Nephron (organoid): ENCODE measurements around the gene FBXO28.

Experiments
- H3K27ac Mint-ChIP-seq, 3 experiments: 2 replicates each; pipeline ENCODE4 v1.8.0; 2020; ENCODE audit warnings: mixed read lengths in 3 of 3, mild to moderate bottlenecking in 2 of 3, moderate library complexity in 1 of 3
- H3K27me3 Mint-ChIP-seq: 2 replicates; pipeline ENCODE4 v1.8.0; 2021; ENCODE audit warnings: low read depth, mild to moderate bottlenecking, moderate library complexity, mixed read lengths
- H3K36me3 Mint-ChIP-seq: 2 replicates; pipeline ENCODE4 v1.8.0; 2020; ENCODE audit warnings: low read depth, mixed read lengths
- H3K4me1 Mint-ChIP-seq: 2 replicates; pipeline ENCODE4 v1.8.0; 2020; ENCODE audit warnings: mixed read lengths
- H3K4me3 Mint-ChIP-seq, 3 experiments: 2 replicates each; pipeline ENCODE4 v1.8.0; 2020; ENCODE audit warnings: mild to moderate bottlenecking in 3 of 3, mixed read lengths in 3 of 3, moderate library complexity in 2 of 3
- H3K9me3 Mint-ChIP-seq: 2 replicates; pipeline ENCODE4 v1.8.0; 2020; ENCODE audit warnings: mixed read lengths
- TF ChIP-seq, protein P1 (sequence below), 3 experiments: fragments of 200-600 bp; sonication (generic); IDR thresholded peaks; one replicate each; pipeline ENCODE4 v1.5.0; 2021; ENCODE audit warnings: antibody characterized with exemption in 3 of 3; ENCODE audit not compliant: unreplicated experiment in 3 of 3

The FBXO28 gene

DNA sequence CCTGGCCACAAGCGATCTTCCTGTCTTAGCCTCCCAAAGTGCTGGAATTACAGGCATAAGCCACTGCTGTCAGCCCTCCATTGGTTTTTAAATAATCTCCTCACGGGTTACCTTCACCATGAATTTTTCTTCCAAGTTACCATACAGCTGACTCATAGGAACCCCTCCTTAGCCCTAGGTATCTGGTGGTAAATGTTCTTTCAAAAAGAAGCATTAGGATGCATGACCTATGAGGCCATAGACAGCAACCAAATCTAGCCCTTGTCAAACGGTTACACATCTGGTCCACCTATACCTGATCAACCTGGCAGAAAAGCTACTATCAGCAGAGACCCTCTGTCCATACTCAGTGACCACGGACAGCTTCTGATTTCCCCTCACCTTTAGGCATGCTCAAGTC, 56.4 kb downstream of the FBXO28 start:
- TF ChIP-seq, protein P1, sequence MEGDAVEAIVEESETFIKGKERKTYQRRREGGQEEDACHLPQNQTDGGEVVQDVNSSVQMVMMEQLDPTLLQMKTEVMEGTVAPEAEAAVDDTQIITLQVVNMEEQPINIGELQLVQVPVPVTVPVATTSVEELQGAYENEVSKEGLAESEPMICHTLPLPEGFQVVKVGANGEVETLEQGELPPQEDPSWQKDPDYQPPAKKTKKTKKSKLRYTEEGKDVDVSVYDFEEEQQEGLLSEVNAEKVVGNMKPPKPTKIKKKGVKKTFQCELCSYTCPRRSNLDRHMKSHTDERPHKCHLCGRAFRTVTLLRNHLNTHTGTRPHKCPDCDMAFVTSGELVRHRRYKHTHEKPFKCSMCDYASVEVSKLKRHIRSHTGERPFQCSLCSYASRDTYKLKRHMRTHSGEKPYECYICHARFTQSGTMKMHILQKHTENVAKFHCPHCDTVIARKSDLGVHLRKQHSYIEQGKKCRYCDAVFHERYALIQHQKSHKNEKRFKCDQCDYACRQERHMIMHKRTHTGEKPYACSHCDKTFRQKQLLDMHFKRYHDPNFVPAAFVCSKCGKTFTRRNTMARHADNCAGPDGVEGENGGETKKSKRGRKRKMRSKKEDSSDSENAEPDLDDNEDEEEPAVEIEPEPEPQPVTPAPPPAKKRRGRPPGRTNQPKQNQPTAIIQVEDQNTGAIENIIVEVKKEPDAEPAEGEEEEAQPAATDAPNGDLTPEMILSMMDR (IDR thresholded peaks at IDR 0.05; ENCODE audit: unreplicated experiment in 3 of 3), result no peak
- Mint-ChIP-seq H3K9me3 (peaks cover 5% of the 10 kb centered on the region), H3K27ac (no peak overlapping the region), H3K4me3 (no peak overlapping the region), H3K4me1 (peaks cover 6% of the 10 kb centered on the region), H3K27me3 (peaks cover 8% of the 10 kb centered on the region), H3K36me3 (no peaks in the 10 kb centered on the region)

DNA sequence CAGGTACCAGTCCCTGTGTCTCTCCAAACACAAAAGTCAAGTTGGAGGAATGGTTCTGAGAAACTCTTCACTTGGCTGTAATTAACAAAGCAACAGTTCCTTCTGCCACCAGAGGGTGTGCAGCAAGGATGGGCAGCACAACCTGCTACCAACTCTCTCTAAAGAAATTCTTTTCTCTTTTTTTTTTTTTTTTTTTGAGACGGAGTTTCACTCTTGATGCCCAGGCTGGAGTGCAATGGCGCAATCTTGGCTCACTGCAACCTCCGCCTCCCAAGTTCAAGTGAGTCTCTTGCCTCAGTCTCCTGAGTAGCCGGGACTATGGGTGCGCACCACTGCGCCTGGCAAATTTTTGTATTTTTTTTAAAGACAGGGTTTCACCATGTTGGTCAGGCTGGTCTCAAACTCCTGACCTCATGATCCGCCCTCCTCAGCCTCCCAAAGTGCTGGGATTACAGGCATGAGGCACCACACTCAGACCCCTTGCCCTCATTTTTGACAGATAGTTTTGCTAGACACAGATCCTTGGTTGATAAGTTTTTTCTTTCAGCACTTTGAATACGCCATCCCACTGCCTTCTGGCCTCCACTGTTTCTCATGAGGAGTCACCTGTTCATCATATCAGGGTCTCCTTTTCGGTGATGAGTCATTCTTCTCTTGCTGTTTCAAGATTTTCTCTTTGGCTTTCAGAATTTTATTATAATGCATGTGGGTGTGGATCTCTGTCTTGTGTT, 57.0 kb downstream of the FBXO28 start:
- Mint-ChIP-seq H3K27me3 (peaks cover 8% of the 10 kb centered on the region), H3K4me1 (peaks cover 11% of the 10 kb centered on the region), H3K4me3 (no peak overlapping the region), H3K36me3 (no peaks in the 10 kb centered on the region), H3K27ac (no peak overlapping the region), H3K9me3 (peaks cover 5% of the 10 kb centered on the region)
- TF ChIP-seq, protein P1 (IDR thresholded peaks at IDR 0.05; ENCODE audit: unreplicated experiment in 3 of 3), result no peak

DNA sequence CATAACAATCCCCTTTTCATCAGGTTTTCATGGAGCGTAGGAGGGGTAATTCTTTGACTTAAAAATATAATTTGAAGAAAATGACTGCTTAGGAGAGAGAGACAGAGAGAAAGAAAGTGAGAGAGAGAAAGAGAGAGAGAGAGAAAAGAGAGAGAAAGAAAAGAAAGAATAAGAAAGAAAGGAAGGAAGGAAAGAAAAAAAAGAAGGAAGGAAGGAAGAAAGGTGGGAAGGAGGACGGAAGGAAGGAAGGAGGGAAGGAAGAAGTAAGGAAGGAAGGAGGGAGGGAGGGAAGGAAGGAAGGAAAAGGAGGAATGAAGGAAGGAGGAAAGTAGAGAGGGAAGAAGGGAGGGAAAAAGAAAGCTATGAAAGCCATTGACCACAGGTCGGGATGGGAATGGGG, 58.3 kb downstream of the FBXO28 start:
- H3K4me3 Mint-ChIP-seq, result no peak overlapping the region

DNA sequence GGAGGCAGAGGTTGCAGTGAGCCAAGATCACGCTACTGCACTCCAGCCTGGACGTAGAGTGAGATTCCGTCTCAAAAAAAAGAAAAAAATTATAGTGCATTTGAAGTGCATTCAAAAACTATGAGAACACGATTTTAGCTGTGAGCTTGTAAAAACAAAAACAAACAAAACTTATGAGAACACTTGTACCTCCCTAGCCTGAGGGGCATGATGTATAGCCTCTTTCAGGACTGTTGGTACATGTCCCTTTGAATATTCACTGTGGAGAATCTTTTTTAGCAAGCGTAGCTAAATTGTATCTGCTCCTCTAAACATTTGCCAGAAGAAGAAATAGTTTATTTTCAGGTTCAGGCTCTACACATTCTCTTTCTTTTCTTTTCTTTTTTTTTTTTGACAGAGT, 59.6 kb downstream of the FBXO28 start:
- H3K36me3 Mint-ChIP-seq, result no peaks in the 10 kb centered on the region
- H3K4me1 Mint-ChIP-seq, result peaks cover 11% of the 10 kb centered on the region
- H3K9me3 Mint-ChIP-seq, result peaks cover 5% of the 10 kb centered on the region
- H3K27me3 Mint-ChIP-seq, result peaks cover 11% of the 10 kb centered on the region
- H3K4me3 Mint-ChIP-seq, result no peak overlapping the region
- TF ChIP-seq, protein P1 (IDR thresholded peaks at IDR 0.05; ENCODE audit: unreplicated experiment in 3 of 3), result no peak
- H3K27ac Mint-ChIP-seq, result no peak overlapping the region

More for the DNA sequence above, 58.3 kb downstream of the FBXO28 start:
- peaks cover 8% of the 10 kb centered on the region for H3K27me3 Mint-ChIP-seq
- H3K9me3 Mint-ChIP-seq, result peaks cover 5% of the 10 kb centered on the region
- no peak overlapping the region for H3K27ac Mint-ChIP-seq
- no peaks in the 10 kb centered on the region for H3K36me3 Mint-ChIP-seq
- TF ChIP-seq, protein P1 (IDR thresholded peaks at IDR 0.05; ENCODE audit: unreplicated experiment in 3 of 3), result no peak
- H3K4me1 Mint-ChIP-seq, result peaks cover 11% of the 10 kb centered on the region

GRCh38 chr1:224175617-224176016, 61.7 kb downstream of the FBXO28 start:
- Mint-ChIP-seq H3K36me3 (no peaks in the 10 kb centered on the region), H3K27me3 (peaks cover 11% of the 10 kb centered on the region), H3K9me3 (peaks cover 5% of the 10 kb centered on the region), H3K4me3 (peak overlapping the region; percentile 68 to 75 (median 70)), H3K27ac (no peak overlapping the region), H3K4me1 (peaks cover 6% of the 10 kb centered on the region)
- TF ChIP-seq, protein P1 (IDR thresholded peaks at IDR 0.05; ENCODE audit: unreplicated experiment in 3 of 3), result no peak
